HG03025 (cell line): ENCODE measurements around the gene PPP1R3C.

ENCODE experiments used
- ATAC-seq: cut with Tn5 transposase; IDR thresholded peaks from one replicate; pipeline ENCODE4 v1.9.1; 2021; ENCODE audit warnings: mild to moderate bottlenecking, moderate library complexity; ENCODE audit not compliant: unreplicated experiment, low FRiP score

PPP1R3C gene

DNA sequence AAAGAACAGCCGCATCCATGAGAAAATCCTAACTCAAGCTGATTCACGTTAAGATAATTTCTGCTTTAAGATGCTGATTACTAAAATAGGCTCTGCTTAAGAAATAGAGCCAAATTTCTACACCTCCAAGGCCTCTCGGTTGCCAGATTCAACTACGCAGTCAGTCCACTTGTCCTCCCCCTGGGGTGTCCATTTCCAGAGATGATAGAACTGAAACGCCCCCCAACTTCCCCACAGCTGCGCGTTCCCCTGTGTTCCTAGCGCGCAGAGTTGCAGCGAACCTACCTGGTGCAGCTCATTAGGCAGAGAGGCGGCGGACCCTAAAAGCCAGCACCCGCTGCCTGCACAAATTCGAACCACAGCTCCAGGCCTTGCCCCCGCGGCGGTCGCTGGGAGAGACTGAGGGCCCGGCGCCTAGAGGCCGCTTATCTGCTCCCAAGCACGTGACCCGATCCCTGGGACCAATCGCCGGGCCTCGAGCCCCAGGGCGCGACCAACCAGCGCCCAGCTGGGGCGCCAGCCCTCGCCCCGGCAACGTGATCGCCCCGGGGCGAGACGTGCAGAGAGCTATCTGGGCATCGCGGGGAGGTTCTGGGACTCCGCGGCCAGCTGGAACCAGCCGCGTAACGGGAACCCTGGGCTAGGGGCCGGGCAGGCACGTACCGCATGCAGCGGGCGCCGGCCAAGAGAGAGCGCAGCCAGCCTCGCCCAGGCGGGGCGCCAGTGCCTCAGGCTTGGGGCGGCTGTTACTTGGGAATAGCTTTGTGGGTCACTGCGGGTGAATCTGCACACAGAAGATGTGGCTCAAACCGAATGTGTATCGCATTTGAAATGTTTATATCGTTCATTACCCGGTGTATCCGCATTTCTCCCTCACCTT lies at the start of gene PPP1R3C:
Gene PPP1R3C (minus strand): TSS at position 401 of the 880 bp plus-strand sequence. CDS start 102 bp downstream, at position 299.
- ATAC-seq: peak; percentile 67

GRCh38 chr10:91681361-91682276 lies 48.7 kb upstream of the PPP1R3C start:
- no peak for ATAC-seq

- no peak for ATAC-seq
Measured at GRCh38 chr10:91680487-91680886, 47.6 kb upstream of the PPP1R3C start.

DNA sequence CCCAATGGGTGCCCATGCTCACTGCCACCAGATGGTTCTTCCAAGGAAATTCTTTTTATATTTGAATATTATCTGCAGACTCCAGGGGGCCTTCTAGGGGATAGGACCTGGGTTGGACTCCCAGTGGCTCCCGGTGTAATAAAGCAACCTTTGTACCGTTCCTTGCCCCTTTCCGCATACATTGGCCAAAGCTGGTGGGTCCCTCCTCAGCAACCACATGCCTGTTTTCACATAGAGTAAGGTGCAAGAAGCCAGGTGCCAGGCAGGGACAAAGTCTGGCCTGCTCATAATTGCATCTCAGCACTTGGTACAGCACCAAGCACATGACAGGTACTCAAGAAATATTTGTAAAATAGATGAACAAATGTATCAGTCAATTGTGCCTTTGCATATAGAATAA lies 46.4 kb upstream of the PPP1R3C start:
- ATAC-seq: no peak

DNA sequence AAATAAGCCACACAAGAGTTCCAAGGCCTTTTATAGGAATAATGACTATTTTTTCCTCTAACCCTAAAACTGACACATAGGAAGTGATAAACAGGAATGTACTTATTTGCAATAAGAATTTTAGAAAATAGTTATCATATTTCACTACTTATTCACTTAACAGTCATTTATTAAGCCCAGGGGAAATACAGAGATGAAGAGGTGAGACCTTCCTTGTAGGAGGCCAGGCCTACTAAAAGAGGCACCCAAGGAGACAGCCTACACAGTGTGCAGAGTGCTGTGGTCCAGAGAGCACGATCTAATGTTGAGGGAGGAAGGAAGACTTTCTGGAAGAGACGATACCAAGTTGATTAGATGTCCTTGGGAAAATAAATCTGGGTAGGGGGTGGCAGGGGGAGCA lies 45.0 kb upstream of the PPP1R3C start:
- ATAC-seq: no peak

- no peak for ATAC-seq
Measured at GRCh38 chr10:91672021-91672608, 39.2 kb upstream of the PPP1R3C start.

DNA sequence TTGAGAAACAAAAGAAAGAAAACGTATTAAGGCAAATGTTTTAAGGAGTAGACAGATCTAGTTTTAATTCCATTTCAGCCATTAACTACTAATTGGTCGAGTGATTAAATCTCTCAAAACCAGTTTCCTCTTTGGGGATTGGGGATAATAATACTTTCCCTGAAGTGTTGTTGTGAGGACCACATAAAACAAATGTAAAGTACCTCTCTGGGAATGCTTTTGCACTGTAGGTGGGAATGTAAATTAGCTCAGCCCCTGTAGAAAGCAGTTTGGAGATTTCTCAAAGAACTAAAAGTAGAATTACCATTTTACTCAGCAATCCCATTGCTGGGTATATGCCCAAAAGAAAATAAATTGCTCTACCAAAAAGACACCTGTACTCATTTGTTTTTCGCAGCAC lies 36.0 kb upstream of the PPP1R3C start:
- ATAC-seq: no peak

DNA sequence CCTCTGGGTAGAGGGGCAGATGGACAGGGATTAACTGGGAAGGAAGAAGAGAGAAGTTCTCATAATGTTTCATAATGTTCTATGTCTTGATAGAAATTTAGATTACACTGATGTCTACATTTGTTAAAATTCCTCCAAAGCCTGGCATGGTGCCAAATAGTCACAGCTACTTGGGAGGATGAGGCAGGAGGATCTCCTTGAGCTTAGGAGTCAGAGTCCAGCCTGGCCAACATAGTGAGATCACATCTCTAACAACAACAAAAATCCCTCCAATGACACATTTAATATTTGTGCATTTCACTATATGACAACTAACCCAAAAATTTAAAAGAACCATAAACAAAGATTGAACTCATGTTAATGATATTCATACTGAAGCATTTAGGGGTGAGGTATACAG lies 33.0 kb upstream of the PPP1R3C start:
- ATAC-seq: no peak

DNA sequence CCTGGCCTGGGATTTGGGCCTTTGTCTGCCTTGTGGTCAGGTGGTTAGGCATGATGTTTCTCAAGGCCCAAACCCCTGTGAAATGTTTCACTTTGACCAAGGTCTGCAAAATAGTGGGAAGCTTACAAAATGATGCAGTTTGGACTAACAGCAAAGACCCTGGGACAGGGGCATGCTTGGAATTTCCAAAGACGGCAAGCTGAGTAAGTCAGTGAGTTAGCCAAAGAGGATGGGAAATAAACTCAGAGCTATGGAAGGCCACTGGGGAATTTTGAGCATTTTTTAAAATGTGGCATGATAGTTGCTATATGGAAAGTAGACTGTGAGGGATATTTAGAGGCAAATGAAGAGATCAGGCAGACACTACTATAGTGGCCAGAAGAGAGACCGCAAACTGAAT lies 31.6 kb upstream of the PPP1R3C start:
- ATAC-seq: no peak

GRCh38 chr10:91662993-91663392 lies 30.1 kb upstream of the PPP1R3C start:
- ATAC-seq: no peak

DNA sequence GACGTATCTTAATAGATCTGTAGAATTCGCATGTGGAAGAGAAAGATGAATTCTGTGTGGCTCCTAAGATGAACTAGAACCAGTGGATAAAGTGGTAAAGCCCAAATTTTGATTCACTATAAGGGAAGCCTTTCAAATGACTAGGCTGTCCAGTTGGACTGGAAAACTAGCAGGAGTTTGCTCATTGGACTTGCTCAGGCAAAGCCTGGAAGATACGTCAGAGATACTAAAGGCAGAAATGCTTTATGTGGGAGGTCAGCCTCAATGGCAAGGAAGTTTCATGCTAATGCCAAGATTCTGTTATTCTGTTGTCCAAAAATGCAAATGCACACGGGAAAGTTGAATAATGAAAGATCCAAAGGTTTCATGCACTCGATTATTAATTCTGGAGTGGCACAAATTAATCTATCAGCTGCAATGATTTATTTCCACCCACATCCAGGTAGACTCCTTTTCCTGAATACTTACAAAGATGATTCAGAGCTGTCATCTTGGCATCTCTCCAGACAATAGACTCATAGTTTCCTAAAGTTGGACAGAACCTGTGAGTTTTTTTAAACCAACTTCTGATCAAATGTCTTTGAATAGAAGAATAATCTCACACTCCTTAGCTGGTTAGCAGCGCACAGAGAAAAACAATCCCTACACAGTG lies 20.5 kb upstream of the PPP1R3C start:
- no peak for ATAC-seq

DNA sequence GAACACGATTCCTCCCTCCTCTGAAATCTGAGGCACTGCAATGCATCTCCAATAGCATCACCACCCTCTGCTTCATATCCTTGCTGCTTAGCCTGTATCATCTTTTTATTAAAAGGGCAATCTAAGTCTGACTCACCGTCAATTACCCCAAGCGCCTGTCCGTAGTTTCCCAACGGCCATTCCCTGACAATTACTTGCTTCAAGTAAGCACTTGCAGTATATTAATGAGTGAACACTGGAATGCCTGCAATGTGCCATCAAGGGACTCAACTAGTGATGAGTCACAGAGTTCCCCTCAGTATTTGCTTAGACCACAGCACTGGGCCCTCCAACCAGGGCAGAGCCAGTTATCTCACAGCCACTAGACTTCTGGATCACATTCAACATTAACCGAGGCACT lies 19.5 kb upstream of the PPP1R3C start:
- no peak for ATAC-seq

DNA sequence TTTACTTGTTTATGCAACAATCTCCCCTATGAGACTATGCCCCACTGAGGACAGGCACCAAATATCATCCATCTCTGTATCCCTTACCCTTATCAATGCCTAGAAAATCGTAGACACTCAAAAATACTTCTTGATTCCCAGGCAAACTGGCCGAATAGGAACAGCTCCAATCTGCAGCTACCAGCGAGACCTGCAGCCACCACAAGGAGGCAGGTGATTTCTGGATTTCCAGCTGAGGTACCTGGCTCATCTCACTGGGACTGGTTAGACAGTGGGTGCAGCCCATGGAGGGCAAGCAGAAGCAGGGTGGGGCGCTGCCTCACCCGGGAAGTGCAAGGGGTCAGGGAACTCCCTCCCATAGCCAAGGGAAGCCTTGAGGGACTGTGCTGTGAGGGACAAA lies 10.8 kb upstream of the PPP1R3C start:
- ATAC-seq: no peak

GRCh38 chr10:91642831-91643692 lies 10.2 kb upstream of the PPP1R3C start:
- no peak for ATAC-seq

GRCh38 chr10:91636892-91637291 lies 4.0 kb upstream of the PPP1R3C start:
- ATAC-seq: no peak

DNA sequence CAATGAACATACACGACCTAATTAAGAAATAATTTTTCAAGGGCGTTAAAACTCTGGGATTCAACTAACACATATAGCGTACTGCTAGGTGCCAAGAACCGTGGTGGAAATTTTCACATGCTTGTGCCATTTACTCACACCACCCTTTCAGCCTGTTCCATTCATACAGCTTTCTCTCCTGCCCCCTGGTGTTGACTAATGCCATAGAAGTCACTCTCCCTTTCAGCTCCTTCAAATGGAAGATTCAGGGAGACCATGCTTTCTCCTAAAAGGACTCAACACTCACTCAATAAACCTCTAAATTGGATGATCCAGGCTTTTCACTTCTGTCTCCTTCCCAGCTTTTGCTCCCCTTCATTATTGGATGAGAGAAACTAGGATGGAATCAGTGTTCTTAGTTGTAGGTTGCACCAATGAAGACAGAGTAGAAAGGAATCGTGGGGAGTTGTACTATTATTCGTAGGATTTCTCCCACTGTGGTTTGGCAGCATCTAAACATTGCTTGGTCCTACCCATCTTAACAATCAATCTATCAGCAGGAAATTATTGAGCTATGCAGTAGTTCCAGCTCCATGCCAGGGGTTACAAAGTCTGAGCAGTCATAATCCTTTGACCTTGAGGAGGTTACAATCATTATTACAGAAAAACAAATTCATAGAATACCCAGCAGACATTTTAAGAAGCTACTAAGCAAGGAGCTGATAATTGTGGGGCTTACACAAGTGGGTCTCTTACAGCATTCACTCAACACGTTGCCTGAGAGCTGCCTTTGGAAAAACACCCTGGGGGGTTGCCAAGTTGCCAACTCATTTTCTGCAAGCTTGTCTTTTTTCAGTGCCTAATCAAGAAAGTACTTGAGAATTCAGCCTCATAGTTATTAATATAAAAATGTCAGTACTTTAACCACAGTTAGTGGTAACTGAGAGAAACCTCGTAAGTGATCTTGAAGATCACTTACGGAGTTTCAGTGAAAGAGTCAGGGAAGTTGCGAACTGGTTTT lies 2.8 kb upstream of the PPP1R3C start:
- no peak for ATAC-seq

- ATAC-seq: no peak
Measured at GRCh38 chr10:91634898-91635297, 2.0 kb upstream of the PPP1R3C start.

- ATAC-seq: no peak
Measured at GRCh38 chr10:91634246-91634645, 1.4 kb upstream of the PPP1R3C start.
